ENCODE results near the gene GRIK4. TPM values are rescaled to one million over a fixed set of nuclear protein-coding genes. Genes with fewer than 3 reads are reported as not detected.

Gene GRIK4
- total and polyA plus RNA-seq, 2 experiments from 2014 or later, result not detected

- Histone ChIP-seq H3K27ac (no peak overlapping the region), H4K20me1 (ENCODE audit: insufficient read depth) (no peaks in the 10 kb centered on the region), H3K9me2 (ENCODE audit: insufficient read depth) (no peaks in the 10 kb centered on the region), H3K27me3 (replicated peaks; ENCODE audit: insufficient read depth) (peaks cover 13% of the 10 kb centered on the region), H3K79me2 (ENCODE audit: insufficient read depth) (no peaks in the 10 kb centered on the region), H3K4me1 (ENCODE audit: insufficient read depth) (no peaks in the 10 kb centered on the region), H3K4me3 (no peak overlapping the region), H3K4me2 (ENCODE audit: unreplicated experiment) (no peak overlapping the region), H2AFZ (no peak overlapping the region), H3K36me3 (ENCODE audit: low read depth) (no peaks in the 10 kb centered on the region), H3F3A (ENCODE audit: insufficient read depth) (no peaks in the 10 kb centered on the region), H3K9ac (no peak overlapping the region), H3K9me3 (ENCODE audit: low read depth) (no peaks in the 10 kb centered on the region)
- TF ChIP-seq EZH2phosphoT487 (IDR thresholded peaks at IDR 0.05; ENCODE audit: insufficient read depth, low read depth) (no peak), EZH2 (IDR thresholded peaks at IDR 0.05; ENCODE audit: insufficient read depth, poor library complexity, severe bottlenecking) (no peak)
- no peak for DNase-seq
- in situ Hi-C loops (cut with MboI), result no loop called here
- 49 to 54% methylated on average over 9 of the region's 9 CpGs for WGBS, 2 experiments (ENCODE audit: low coverage in 1 of 2, low lambda C conversion rate in 2 of 2, missing lambda C conversion rate in 2 of 2)
Observed at GRCh38 chr11:120908461-120909181, 397.1 kb downstream of the GRIK4 start.

GRCh38 chr11:120909676-120910416, 398.3 kb downstream of the GRIK4 start:
- in situ Hi-C loops (cut with MboI), result no loop called here
- no peak overlapping the region for H3K27ac ChIP-seq
- WGBS, 2 experiments (ENCODE audit: low coverage in 1 of 2, low lambda C conversion rate in 2 of 2, missing lambda C conversion rate in 2 of 2), result 62 to 65% methylated on average over 5 of the region's 5 CpGs

GRCh38 chr11:120911943-120912342, 400.4 kb downstream of the GRIK4 start:
- H2AFZ ChIP-seq, result no peak overlapping the region
- no peaks in the 10 kb centered on the region for H4K20me1 ChIP-seq (ENCODE audit: insufficient read depth)
- no peaks in the 10 kb centered on the region for H3K9me2 ChIP-seq (ENCODE audit: insufficient read depth)
- H3K4me1 ChIP-seq (ENCODE audit: insufficient read depth), result no peaks in the 10 kb centered on the region
- no peak overlapping the region for H3K27ac ChIP-seq
- H3K79me2 ChIP-seq (ENCODE audit: insufficient read depth), result no peaks in the 10 kb centered on the region
- in situ Hi-C loops (cut with MboI), result no loop called here
- H3K4me2 ChIP-seq (ENCODE audit: unreplicated experiment), result no peak overlapping the region
- no peak overlapping the region for H3K4me3 ChIP-seq
- TF ChIP-seq EZH2 (IDR thresholded peaks at IDR 0.05; ENCODE audit: insufficient read depth, poor library complexity, severe bottlenecking), result no peak
- TF ChIP-seq EZH2phosphoT487 (IDR thresholded peaks at IDR 0.05; ENCODE audit: insufficient read depth, low read depth), result no peak
- no peak for DNase-seq
- H3K27me3 ChIP-seq (replicated peaks; ENCODE audit: insufficient read depth), result peaks cover 11% of the 10 kb centered on the region
- 63 to 64% methylated on average over 3 of the region's 3 CpGs for WGBS, 2 experiments (ENCODE audit: low coverage in 1 of 2, low lambda C conversion rate in 2 of 2, missing lambda C conversion rate in 2 of 2)
- no peaks in the 10 kb centered on the region for H3F3A ChIP-seq (ENCODE audit: insufficient read depth)
- H3K9ac ChIP-seq, result no peak overlapping the region
- no peaks in the 10 kb centered on the region for H3K36me3 ChIP-seq (ENCODE audit: low read depth)
- H3K9me3 ChIP-seq (ENCODE audit: low read depth), result no peaks in the 10 kb centered on the region

More at GRCh38 chr11:120909676-120910416, 398.3 kb downstream of the GRIK4 start:
- Histone ChIP-seq H3F3A (ENCODE audit: insufficient read depth) (no peaks in the 10 kb centered on the region), H3K36me3 (ENCODE audit: low read depth) (no peaks in the 10 kb centered on the region), H3K9ac (no peak overlapping the region), H3K9me3 (ENCODE audit: low read depth) (no peaks in the 10 kb centered on the region), H3K27me3 (replicated peaks; ENCODE audit: insufficient read depth) (peaks cover 13% of the 10 kb centered on the region), H3K79me2 (ENCODE audit: insufficient read depth) (no peaks in the 10 kb centered on the region), H3K4me3 (no peak overlapping the region), H2AFZ (no peak overlapping the region), H3K9me2 (ENCODE audit: insufficient read depth) (no peaks in the 10 kb centered on the region), H3K4me1 (ENCODE audit: insufficient read depth) (no peaks in the 10 kb centered on the region), H3K4me2 (ENCODE audit: unreplicated experiment) (no peak overlapping the region), H4K20me1 (ENCODE audit: insufficient read depth) (no peaks in the 10 kb centered on the region)
- DNase-seq, result no peak
- no peak for TF ChIP-seq EZH2 (IDR thresholded peaks at IDR 0.05; ENCODE audit: insufficient read depth, poor library complexity, severe bottlenecking)
- TF ChIP-seq EZH2phosphoT487 (IDR thresholded peaks at IDR 0.05; ENCODE audit: insufficient read depth, low read depth), result no peak

- H3K27me3 ChIP-seq (replicated peaks; ENCODE audit: insufficient read depth), result peaks cover 15% of the 10 kb centered on the region
- 12 to 22% methylated on average over 5 of the region's 5 CpGs for WGBS, 2 experiments (ENCODE audit: low coverage in 1 of 2, low lambda C conversion rate in 2 of 2, missing lambda C conversion rate in 2 of 2)
Observed at GRCh38 chr11:120912504-120912903, 401.0 kb downstream of the GRIK4 start.

More at GRCh38 chr11:120912504-120912903, 401.0 kb downstream of the GRIK4 start:
- H3K27ac ChIP-seq, result no peak overlapping the region
- H3K9me2 ChIP-seq (ENCODE audit: insufficient read depth), result no peaks in the 10 kb centered on the region
- no peaks in the 10 kb centered on the region for H4K20me1 ChIP-seq (ENCODE audit: insufficient read depth)
- H3K79me2 ChIP-seq (ENCODE audit: insufficient read depth), result no peaks in the 10 kb centered on the region
- no peak overlapping the region for H3K4me3 ChIP-seq
- TF ChIP-seq EZH2 (IDR thresholded peaks at IDR 0.05; ENCODE audit: insufficient read depth, poor library complexity, severe bottlenecking) (no peak), EZH2phosphoT487 (IDR thresholded peaks at IDR 0.05; ENCODE audit: insufficient read depth, low read depth) (no peak)
- H3K36me3 ChIP-seq (ENCODE audit: low read depth), result no peaks in the 10 kb centered on the region
- no peak overlapping the region for H2AFZ ChIP-seq
- peak; percentile 67 for DNase-seq
- no peak overlapping the region for H3K4me2 ChIP-seq (ENCODE audit: unreplicated experiment)
- H3K4me1 ChIP-seq (ENCODE audit: insufficient read depth), result no peaks in the 10 kb centered on the region
- H3F3A ChIP-seq (ENCODE audit: insufficient read depth), result no peaks in the 10 kb centered on the region
- H3K9ac ChIP-seq, result no peak overlapping the region
- no peaks in the 10 kb centered on the region for H3K9me3 ChIP-seq (ENCODE audit: low read depth)
- in situ Hi-C loops (cut with MboI), result no loop called here
